GM04504 (cell line): ENCODE measurements around the gene GJD3.

Source experiments
- DNase-seq: peaks from one replicate; pipeline ENCODE4 v3.0.0-alpha.2; 2012; ENCODE audit warnings: low read depth

GJD3 gene

GRCh38 chr17:40340327-40340726 lies 24.2 kb downstream of the GJD3 start:
- no peak for DNase-seq

- DNase-seq: no peak
Observed at GRCh38 chr17:40338941-40339649, 25.4 kb downstream of the GJD3 start.

DNA sequence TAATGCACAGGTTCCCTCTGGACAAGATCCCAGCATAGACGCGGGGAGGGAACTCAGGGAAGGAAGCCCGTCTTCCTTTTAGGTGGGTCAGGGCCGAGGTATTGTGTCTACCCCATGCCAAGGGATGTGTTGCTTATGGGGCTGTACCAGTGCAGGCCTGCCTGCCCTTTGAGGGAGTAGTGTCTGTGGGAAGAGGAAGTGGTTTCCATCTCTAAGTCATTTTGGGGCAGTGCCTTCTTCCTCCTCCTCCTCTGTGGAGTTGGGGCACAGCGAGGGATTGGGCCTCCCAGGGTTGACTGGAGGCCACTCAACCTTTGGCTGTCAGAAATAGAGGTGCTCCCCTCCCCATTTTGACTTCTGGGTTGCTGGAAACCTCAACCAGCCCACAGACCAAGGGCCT lies 26.5 kb downstream of the GJD3 start:
- no peak for DNase-seq

GRCh38 chr17:40337351-40337750 lies 27.2 kb downstream of the GJD3 start:
- DNase-seq: no peak

DNA sequence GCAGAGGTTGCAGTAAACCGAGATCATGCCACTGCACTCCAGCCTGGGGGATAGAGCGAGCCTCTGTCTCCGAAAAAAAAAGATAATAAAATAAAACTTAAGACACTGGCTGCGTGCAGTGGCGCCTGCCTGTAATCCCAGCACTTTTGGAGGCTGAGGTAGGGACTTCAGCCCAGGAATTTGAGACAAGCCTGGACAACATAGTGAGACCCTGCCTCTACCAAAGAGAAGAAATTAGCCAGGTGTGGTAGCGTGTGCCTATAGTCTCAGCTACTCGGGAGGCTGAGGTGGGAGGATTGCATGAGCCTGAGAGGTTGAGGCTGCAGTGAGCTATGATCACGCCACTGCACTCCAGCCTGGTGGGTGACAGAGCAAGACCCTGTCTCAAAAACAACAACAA lies 28.9 kb downstream of the GJD3 start:
- no peak for DNase-seq

- DNase-seq: no peak
Observed at GRCh38 chr17:40333781-40334448, 30.6 kb downstream of the GJD3 start.

DNA sequence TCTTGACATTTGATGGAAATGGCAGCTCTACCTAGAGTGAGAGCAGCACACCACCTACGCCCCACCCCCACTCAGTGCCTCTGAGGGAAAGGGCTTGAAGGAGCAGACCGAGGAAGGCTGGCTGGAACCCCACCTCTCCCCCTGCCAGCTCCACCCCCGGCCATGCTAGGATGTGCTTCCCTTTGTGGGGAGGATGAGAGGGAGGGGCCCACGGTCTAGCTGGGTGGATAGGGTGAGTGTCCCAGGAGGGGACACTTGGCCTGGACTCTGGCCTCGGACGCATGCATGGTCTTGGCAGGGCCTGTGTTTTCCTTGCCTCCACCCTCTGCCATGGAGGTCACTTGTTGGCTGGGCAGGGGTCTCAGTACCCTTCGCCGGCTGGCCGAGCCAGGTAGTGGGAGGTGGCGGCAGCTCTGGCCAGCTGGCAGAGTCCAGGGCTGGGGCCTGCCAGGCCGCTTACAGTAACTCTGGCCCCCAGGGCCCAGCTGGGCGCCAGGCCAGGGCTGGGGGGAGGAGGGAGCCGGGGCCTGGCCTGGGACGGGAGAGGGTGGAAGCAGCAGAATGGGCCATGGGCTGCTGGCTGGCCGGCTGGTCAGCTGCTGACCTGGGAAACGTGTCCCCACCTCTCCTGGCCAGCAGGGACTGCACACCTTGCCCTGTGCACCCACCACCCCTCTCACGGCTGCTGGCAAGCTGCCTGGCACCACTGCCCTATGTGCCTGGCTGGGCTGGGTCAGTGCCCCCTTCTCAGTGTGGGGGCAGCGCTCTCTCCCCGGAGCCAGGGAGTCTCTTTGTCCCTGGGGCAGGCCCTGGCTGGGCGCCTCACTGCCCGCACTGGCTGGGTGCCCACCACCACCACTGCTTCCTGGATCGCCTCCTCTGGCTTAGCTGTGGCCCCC lies 32.5 kb downstream of the GJD3 start:
- no peak for DNase-seq

DNA sequence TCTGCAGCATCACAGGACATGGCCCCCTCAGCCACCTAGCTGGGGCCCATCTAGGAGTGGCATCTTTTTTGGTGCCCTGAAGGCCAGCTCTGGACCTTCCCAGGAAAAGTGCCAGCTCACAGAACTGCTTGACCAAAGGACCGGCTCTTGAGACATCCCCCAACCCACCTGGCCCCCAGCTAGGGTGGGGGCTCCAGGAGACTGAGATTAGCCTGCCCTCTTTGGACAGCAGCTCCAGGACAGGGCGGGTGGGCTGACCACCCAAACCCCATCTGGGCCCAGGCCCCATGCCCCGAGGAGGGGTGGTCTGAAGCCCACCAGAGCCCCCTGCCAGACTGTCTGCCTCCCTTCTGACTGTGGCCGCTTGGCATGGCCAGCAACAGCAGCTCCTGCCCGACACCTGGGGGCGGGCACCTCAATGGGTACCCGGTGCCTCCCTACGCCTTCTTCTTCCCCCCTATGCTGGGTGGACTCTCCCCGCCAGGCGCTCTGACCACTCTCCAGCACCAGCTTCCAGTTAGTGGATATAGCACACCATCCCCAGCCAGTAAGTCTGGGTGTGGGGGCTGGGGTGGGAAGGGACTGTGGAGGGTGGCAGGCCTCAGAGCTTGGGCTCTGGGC lies 33.6 kb downstream of the GJD3 start:
- no peak for DNase-seq

GRCh38 chr17:40329839-40330794 lies 34.4 kb downstream of the GJD3 start:
- DNase-seq: no peak

GRCh38 chr17:40328386-40328766 lies 36.2 kb downstream of the GJD3 start:
- no peak for DNase-seq

DNA sequence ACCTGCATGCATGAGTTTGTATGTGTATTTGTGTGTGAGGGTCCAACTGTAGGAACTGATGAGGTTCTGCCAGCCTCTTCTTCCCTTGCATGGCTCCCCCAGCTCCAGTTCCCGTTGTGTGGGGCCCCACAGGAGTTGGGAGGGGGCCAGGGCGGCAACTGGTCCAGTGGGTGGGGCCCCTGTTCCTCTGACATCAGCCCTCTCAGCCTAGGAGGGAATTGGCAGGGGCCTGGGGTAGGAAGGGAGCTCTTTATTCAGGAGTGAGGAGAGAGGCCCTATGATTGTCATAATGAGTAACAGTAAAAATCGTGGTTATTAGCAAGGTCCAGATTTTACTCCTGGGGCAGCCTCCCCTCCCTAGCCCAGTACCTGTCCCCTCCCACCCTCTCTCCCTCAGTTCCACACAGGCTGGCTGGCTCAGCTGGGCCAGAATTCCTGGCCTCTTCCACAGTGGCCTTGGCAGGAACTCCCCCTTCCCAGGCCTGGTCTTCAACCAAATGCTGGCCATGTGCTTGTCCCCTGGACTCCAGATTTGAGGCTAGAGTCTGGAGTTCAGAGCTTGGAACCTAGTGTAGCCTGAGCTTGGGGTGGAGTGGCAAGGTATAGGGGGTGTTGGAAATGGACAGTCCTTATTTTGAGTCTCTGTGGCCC lies 36.7 kb downstream of the GJD3 start:
- no peak for DNase-seq

GRCh38 chr17:40327244-40327729 lies 37.2 kb downstream of the GJD3 start:
- DNase-seq: no peak

- no peak for DNase-seq
Observed at GRCh38 chr17:40326832-40327199, 37.7 kb downstream of the GJD3 start.

- no peak for DNase-seq
Observed at GRCh38 chr17:40326014-40326831, 38.3 kb downstream of the GJD3 start.

DNA sequence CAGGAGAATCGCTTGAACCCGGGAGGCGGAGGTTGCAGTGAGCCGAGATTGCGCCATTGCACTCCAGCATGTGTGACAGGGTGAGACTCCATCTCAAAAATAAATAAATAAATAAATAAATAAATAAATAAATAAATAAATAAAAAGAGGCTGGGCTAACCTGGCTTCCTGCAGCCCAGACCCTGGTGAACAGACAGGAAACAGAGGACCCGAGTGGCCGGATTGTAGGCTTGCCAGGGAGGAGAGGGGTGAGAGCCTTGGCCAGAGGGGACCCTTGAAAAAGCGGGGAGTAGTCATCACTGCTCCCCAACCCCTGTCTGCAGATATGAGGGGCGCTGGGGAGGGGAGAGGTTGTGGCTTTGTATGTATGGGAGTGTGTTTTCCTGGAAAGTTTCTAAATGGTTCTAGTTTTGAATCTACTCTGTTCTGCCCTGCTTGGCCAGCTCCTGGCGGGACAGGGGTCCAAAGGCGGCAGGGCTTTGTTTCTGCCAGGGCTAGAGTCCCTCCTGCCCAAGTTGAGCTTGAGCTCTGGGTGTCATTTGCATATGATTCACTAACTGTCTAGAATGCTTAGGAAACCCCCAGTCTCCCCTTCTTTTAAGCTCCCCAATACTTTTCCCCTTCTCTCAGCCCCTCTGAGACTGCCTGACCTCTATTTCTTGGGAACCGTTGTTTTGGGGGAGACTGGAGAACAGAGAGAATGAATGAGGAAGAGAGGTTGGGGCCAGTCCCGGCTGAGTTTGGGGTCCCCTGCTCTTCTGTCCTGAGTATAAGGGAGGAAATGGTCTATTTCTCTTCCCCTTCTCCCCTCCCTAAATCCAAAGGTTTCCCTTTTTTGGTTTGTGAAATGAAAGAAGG lies 39.2 kb downstream of the GJD3 start:
- DNase-seq: no peak

DNA sequence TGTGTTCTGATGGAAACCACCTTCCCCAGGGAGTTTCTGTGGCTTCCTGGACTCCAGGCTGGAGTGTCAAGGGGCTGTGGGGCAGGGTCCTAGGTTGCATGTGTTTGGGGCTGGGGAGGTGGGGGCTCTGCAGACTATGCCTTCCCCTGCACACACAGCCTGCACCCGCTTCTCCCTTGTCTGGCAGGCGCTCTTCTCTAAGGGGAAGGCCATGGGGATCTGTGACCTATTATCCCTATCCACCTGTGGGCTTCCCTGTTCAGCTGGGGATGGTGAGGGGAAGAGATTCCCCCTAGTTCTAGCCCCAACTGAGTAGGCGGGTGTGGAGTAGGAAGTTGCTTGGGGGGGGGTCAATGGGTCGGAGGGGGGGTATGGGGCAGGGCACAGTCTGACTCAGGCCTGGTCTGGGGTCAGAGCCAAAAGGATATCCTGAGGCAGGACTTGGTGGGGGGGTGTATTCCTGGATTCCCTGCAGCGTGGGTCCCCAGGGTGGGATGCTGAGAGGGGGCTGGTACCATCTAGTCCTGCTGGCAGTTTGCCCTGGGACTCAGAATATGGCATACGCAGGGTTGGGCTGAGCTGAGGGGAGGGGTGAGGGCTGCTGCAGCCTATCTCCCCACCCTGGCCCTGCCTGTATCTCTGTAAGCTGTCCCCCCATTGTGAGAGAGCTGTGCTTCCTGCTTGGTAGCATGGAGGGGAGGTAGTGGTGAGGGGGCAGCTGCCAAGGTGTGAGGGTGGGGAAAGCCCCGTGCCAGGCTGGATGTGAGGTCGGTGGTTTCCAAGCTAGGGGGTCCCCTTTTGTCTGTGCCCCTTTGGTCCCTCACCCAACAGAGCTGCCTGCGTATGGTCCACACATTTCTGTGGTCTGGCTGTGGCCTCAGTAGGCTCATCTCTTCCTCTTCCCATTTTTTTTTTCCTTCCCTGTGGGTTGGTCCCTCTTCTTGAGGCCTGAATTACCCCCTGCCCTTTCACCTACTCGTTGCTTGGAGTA lies 40.9 kb downstream of the GJD3 start:
- DNase-seq: no peak
